Cardiac fibroblast (primary cell): ENCODE measurements around the gene NDUFS6.

Experiments
- DNase-seq, 2 donors: peaks; one replicate each; pipeline versions ENCODE4 v3.0.0 to v3.0.0-alpha.2; 2010; ENCODE audit warnings: low read depth in 2 of 2
- H3K4me3 ChIP-seq, 2 donors: replicated peaks in 1 of 2; 1 replicate in 1 of 2; 2 replicates in 1 of 2; pipeline ENCODE4 v1.5.1; 2011; ENCODE audit warnings: low read depth in 2 of 2, low read length in 2 of 2, mild to moderate bottlenecking in 2 of 2, moderate library complexity in 1 of 2
- TF ChIP-seq, protein P1 (sequence below): IDR thresholded peaks from one replicate; pipeline ENCODE4 v1.5.1; 2011; ENCODE audit warnings: low read depth, mild to moderate bottlenecking, low read length, inconsistent platforms

The NDUFS6 gene

DNA sequence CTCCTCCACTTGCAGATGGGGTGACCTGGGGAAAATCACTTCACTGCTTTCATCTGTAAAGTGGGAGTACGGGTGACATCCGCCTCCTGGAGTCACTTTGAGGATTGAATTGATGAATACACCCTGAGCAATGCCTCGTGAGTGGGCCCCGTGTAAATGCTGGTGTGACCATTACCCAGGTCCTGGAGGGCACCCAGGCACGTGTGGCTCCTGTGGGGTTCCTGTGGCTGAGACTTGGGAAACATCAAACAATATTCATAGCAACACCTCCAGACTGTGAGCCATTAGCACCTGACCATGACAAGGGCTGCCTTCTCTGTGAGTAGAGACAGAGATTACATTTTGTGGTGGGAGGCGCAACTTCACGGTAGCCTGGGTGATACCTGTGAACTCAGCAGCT lies 13.0 kb upstream of the NDUFS6 start:
- no peak overlapping the region for H3K4me3 ChIP-seq
- TF ChIP-seq, protein P1, sequence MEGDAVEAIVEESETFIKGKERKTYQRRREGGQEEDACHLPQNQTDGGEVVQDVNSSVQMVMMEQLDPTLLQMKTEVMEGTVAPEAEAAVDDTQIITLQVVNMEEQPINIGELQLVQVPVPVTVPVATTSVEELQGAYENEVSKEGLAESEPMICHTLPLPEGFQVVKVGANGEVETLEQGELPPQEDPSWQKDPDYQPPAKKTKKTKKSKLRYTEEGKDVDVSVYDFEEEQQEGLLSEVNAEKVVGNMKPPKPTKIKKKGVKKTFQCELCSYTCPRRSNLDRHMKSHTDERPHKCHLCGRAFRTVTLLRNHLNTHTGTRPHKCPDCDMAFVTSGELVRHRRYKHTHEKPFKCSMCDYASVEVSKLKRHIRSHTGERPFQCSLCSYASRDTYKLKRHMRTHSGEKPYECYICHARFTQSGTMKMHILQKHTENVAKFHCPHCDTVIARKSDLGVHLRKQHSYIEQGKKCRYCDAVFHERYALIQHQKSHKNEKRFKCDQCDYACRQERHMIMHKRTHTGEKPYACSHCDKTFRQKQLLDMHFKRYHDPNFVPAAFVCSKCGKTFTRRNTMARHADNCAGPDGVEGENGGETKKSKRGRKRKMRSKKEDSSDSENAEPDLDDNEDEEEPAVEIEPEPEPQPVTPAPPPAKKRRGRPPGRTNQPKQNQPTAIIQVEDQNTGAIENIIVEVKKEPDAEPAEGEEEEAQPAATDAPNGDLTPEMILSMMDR, result no peak
- DNase-seq, result no peak

DNA sequence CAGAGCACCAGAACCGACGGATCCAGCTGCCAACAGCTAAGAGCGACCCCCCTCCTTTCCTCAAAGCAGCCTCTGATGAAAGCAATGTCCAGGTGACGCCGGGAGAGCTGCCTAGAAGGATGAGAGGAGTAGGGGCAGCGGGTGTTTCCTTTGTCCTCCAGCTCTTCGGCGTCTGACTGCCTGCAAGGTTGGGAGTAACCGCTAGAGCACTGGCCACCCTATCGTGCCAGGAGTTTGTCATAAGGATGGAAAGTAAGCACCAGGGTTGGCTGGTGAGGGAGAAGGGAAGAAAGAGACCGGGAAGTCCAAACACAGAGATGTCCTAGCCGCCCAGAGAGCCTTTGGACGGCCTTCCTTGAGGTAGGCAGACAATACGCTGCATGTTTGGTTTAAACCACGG lies 12.4 kb upstream of the NDUFS6 start:
- H3K4me3 ChIP-seq, result no peak overlapping the region
- DNase-seq, result no peak
- TF ChIP-seq, protein P1, result no peak

DNA sequence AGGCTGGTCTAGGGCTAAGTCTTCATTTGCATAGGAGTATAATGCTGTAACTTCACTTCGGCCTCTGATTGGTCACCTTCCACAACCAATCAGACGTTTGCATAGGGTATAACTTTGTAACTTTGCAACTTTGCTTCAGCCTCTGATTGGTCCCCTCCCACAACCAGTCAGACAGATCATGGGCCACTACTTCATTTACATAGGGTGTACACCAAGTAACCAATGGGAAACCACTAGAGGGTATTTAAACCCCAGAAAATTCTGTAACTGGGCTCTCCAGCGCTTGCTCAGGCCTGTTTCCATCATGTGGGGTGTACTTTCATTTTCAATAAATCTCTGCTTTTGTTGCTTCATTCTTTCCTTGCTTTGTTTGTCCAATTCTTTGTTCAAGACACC lies 11.8 kb upstream of the NDUFS6 start:
- H3K4me3 ChIP-seq, result peak overlapping the region in 1 of 2 donors; percentile 2
- DNase-seq, result peak; percentile 67 to 69

DNA sequence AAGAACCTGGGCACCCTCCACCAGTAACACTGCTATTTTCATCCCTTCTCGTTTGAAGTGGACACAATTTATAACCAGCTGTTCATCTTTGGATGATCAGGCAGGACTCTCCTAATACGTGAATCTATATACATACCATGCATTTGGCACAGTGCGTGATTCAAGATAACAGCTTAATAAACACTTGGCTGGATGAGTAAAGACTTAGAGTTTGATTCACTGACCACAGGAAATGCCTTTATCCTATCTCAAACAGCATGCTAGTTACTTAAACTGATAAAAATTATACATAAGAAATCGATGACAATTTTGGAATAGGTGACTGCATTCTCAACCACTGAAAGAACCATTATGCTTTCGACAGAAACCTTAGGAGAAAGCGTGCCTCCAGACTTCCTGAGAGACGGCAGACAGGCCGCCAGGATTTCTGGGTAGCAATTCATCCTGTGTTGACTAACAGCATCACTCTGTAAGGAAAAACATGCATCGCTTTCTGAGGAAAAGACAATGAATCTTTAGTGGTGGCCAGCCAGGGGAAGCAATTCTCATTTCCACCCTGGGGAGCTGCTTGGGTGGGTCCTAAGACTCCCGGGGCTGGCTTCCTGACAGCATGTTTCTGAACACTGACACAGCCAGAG lies 11.3 kb upstream of the NDUFS6 start:
- peak; percentile 68 to 77 for DNase-seq
- TF ChIP-seq, protein P1, result no peak
- peak overlapping the region in 1 of 2 donors; percentile 24 for H3K4me3 ChIP-seq

DNA sequence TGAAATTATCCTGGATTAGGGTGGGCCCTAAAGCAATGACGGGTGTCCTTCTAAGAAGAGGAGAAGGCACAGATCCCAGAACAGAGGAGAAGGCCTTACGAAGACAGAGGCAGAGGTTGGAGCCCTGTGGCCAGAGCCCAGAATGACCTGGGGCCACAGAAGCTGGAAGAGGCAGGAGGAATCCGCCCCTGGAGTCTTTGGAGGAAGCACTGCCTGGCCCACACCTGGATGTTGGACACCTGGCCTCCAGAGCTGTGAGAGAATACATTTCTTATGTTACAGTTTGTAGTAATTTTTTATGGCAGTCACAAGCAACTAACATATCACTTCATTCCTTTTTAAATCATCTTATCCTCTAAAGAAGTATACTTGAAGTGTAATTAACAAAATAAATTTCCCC lies 10.0 kb upstream of the NDUFS6 start:
- no peak for DNase-seq
- TF ChIP-seq, protein P1, result no peak
- no peak overlapping the region for H3K4me3 ChIP-seq

DNA sequence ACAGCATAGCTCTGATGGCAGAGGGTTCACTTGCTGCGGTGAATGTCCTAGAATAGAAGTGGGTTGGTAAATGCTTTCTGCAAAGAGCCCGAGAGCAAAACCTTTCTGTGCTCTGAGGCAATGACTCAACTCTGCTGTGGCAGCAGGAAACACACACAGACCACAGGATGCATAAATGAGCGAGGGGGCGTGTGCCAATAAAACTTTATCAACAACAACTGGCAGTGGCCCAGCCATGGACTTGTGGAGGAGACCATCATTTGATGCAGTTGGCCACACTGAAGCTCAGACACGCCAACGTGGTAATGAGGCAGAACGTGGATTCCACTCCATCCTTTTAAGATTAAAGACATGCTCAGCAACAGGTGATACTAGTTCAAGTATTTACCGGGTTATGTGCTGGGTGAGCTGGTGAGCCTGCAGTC lies 8.4 kb upstream of the NDUFS6 start:
- no peak overlapping the region for H3K4me3 ChIP-seq
- peak; percentile 85 to 88 for DNase-seq
- TF ChIP-seq, protein P1, result no peak

DNA sequence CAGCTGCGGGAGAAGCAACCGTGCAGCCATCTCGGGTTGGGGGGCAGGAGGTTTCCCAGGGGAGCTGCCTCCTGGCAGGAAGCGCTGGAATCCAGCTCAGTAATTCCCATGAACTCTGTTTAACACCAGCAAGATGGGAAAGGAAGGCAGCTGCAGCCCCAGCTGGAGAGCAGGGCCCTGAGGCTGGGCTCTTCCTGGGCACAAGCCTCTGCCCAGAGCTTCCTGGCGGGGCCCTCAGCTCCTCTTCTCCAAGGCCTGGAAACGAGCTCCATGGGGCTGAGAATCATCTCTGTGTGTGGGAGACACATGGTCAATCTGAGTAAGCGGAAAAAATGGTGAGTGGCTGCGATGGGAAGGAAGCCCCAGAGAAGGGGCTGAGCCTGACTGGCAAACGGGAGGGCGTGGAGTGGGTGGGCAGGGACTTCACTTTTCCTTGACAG lies 7.9 kb upstream of the NDUFS6 start:
- H3K4me3 ChIP-seq, result no peak overlapping the region
- DNase-seq, result peak; percentile 51 to 65
- TF ChIP-seq, protein P1, result no peak
